Articular chondrocyte of knee joint (primary cell): ENCODE results near the gene ALG1. TPM values are rescaled to one million over a fixed set of nuclear protein-coding genes. Genes with fewer than 3 reads are reported as not detected.

Source experiments
- total RNA-seq: library from RNA; depleted of rRNA; stranded (reverse); fragments of >200 nt; gene quantifications from 2 replicates; pipeline ENCODE4 v1.2.3, GENCODE V29; 2012

Gene ALG1
- 32.2 and 42.2 TPM in 2 replicates for total RNA-seq

GRCh38 chr16:5071681-5072333, at the start of gene ALG1:
TSS of gene ALG1 (plus strand) at chr16:5071843. CDS start at chr16:5071850, 7 bp downstream.

GRCh38 chr16:5033256-5034166, 38.1 kb upstream of the ALG1 start, which contains the start of gene NAGPA:
TSS of gene NAGPA (minus strand) at chr16:5033935. CDS start at chr16:5033914, 21 bp downstream.

GRCh38 chr16:5065813-5066212, 5.8 kb upstream of the ALG1 start, which contains the start of gene C16orf89:
TSS of gene C16orf89 (minus strand) at chr16:5065956. CDS start at chr16:5065908, 48 bp downstream.

GRCh38 chr16:5097470-5098220, 26.0 kb downstream of the ALG1 start, which contains the start of gene EEF2KMT:
TSS of gene EEF2KMT (minus strand) at chr16:5097795. CDS start at chr16:5097739, 56 bp downstream.

Other genes starting within 250 kb of the ALG1 start
- gene GLYR1, start 224.6 kb upstream of the ALG1 start, total RNA-seq, result 44.2 and 45.2 TPM in 2 replicates
- 25.6 and 31.9 TPM in 2 replicates for gene UBN1, start 224.4 kb upstream of the ALG1 start, total RNA-seq
- 9.7 and 13.7 TPM in 2 replicates for gene PPL, start 134.7 kb upstream of the ALG1 start, total RNA-seq
- under 0.01 and 0.22 TPM in 2 replicates for gene SEC14L5, start 113.5 kb upstream of the ALG1 start, total RNA-seq
- 19.5 and 21.6 TPM in 2 replicates for gene NAGPA, start 37.9 kb upstream of the ALG1 start, total RNA-seq
- 0.13 and 1.2 TPM in 2 replicates for gene C16orf89, start 5.9 kb upstream of the ALG1 start, total RNA-seq
- 7.1 and 10.1 TPM in 2 replicates for gene EEF2KMT, start 26.0 kb downstream of the ALG1 start, total RNA-seq